ENCODE results near the gene TBC1D3.
"Not testable (repeated sequence)": the region's sequence is repeated elsewhere in the genome, so short reads cannot be mapped to it uniquely, and the experiment has no call there.

TBC1D3 gene

DNA sequence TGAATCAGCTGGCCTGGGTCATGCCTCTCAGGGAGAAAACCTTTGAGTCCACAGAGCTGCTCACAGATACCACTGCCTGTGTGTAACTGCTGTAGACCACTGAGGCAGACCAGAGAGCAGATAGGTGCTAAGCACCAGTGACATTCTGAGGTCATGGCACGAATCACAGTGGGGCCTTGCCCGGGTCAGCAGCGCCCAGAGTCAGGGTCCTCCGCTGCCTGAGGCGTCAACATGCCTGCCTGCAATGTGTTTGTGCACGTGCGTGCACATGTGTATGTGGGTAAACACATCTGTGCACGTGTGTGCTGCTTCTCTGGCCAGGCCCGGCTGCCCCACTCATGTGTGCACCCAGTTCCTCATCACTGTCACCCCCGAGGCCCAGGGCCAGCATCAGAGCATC is at the start of gene TBC1D3:
Gene TBC1D3, minus strand, starts transcription at position 101 of the 400 bp plus-strand sequence. CDS start 1,526 bp downstream, outside the sequence.
- DNase-seq: not testable (repeated sequence)

DNA sequence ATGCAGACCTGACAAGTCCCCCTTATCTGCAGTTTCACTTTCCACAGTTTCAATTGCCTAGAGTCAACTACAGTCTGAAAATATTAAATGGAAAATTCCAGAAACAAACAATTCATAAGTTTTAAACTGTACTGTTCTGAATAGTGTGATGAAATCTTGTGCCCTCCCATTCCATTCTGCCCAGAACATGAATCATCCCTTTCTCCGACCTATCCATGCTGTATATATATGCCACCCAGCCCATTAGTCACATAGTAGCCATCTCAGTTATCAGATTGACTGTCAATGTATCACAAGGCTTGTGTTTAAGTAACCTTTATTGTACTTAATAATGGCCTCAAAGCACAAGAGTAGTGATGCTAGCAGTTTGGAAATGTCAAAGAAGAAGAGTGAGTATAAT is 40.4 kb upstream of the TBC1D3 start:
- DNase-seq: not testable (repeated sequence)

DNA sequence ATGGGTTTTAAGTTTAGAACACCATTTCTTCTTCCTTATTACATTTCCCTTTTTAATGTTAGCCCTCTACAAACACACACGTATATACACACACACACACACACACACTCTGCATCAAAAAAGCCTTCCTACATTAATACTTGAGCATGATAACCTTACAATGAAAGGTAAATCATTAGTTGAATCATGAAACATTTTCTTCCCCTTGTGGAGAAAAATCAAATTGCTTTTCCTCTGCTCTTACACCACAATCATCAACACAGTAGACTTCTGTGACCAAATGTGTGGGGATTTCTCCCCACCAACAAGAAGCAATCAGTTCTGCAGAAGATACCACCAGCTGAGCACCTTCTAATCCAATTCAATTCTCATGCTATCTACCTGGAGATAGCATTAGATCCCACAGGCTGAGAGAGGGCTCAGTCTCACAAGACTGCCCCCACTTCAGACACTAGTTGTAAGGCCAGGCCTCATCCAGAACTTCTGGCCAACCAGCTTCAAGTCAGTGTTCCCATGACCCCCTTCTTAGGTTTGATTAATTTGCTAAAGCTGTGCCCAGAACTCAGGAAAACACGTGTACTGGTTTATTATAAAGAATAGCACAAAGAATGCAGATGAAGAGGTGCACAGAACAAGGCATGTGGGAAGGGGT is 33.6 kb upstream of the TBC1D3 start:
- not testable (repeated sequence) for DNase-seq

DNA sequence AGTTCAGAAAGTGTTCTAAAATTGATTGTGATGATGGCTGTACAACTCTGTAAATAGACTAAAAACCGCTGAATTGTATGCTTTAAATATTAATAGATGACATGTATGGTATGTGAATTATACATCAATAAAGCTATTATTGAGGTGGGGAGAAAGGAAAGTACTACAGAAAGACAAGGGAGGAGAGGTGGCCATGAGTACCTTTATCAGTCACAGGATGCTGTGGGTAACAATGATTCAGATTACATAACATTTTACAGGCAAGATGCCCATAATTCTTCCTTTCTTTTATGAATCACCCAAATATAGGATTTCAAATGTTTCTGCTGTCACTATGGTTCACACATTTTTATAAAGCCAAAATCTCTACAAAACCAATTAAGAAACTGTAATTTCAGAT is 28.5 kb upstream of the TBC1D3 start:
- DNase-seq: not testable (repeated sequence)

DNA sequence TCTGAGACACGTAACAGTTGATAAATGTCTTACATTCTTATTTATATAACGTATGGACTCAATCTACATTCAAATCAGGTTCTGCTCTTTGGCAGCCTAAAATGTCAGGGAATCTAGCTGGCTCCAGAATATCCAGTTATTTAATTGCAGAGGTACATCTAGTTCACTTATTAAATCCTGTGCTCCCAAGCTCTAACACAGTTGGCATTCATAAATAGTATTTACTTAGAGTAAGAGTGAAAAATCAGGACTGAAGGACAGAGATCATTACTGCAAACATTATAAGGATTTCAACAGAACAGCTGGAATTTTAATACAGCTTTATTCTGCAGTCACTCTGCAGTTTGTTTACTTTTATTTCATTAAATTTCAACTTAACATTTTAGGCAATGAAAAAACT is 7.9 kb upstream of the TBC1D3 start:
- not testable (repeated sequence) for DNase-seq

DNA sequence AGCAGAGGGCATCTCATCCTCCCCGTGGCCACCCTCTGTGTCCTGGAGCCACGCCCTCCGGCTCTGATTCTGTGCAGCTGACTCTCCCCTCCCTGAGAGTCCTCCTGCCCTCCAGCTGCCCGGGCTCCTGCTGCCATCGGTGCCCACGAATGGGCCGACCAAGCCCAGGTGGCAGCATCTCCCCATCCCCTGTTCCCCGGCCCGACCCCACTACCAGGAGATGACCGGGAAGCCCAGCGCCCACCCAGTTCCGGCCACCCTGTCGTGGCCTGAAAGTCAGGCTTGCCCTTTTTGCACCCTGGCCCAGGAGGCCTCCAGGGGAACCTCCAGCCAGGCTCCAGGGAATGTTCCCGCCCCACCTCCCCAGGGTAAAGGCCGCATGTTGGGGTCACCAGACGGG is 57.5 kb downstream of the TBC1D3 start:
- DNase-seq: not testable (repeated sequence)

All from eye (tissue), 1 donor.